ENCODE measurements around the gene FAM184B. TPM values are rescaled to one million over a fixed set of nuclear protein-coding genes. Genes with fewer than 3 reads are reported as not detected.

FAM184B gene
- total and polyA plus RNA-seq, 4 experiments from 2014 or later = not detected

DNA sequence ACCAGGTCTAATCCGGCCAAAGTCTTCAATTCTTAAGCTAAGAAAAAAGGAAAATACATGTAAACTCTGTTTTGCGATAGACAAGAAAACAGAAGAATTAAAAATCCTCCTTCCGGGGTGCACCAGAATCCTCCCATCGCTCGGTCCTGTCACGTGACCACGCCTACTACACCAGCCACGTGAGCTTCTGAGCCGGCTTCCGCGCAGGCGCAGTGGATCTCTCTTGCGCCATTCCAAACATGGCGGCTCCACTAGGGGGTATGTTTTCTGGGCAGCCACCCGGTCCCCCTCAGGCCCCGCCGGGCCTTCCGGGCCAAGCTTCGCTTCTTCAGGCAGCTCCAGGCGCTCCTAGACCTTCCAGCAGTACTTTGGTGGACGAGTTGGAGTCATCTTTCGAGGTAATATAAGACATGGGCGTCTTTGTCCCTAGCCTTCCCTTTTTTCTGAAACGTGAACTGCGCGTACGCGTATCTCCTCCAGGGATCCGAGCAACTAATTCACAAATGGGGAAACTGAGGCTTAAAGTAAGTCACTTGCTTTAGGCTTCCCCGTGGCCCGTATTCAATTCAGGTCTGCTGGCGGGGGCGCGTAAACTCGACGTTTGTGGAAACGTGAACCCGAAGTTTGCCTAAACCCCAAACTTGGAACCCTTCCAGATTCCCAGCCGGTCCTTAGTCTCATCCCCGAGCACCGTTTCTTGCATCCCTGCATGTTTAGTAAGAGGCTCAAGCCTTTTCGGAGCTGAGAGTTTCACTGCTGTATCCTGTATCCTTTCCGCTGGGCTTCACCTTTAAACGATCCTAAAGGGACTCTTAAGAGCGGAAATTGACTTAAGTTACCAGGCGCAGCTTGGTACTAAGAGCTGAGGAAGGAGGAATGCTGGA lies 166.8 kb downstream of the FAM184B start, which contains the start of gene MED28:
Gene MED28 (plus strand): TSS at position 226 of the 884 bp plus-strand sequence. CDS start 14 bp downstream, at position 240.
- Mint-ChIP-seq H3K4me1 (peaks cover 25 to 61% (median 44%) of the 10 kb centered on the region in 4 donors), H3K27me3 (no peaks in the 10 kb centered on the region), H3K9me3 (peaks cover 0 to 2% (median 0%) of the 10 kb centered on the region in 8 donors), H3K27ac (peak within 1 kb of the TSS; percentile 95 to 100 (median 96)), H3K36me3 (peaks cover 14 to 41% of the 10 kb centered on the region in 2 donors), H3K4me3 (peak within 1 kb of the TSS; percentile 95 to 100 (median 99))
- POLR2A ChIA-PET (ENCODE audit: partially characterized antibody) = interaction anchor here (0.7 to 3.1 kb wide), 18 partner anchors 9 to 278 kb away, joined by 3 to 45 read pairs (median 4); partner anchors contain the start of genes DCAF16, LAP3, NCAPG and QDPR
- CTCF ChIA-PET (ENCODE audit: partially characterized antibody) = interaction anchor here (0.9 to 1.9 kb wide), 9 partner anchors 18 to 202 kb away, joined by 3 to 13 read pairs (median 3); partner anchors contain the start of genes DCAF16 and LAP3
- Histone ChIP-seq H3K4me3 (ENCODE audit: low read length in 2 of 2) (peak within 1 kb of the TSS; percentile 82 to 100), H3K4me1 (ENCODE audit: insufficient read depth, low read length) (peaks cover 45% of the 10 kb centered on the region), H3K27ac (ENCODE audit: low read depth, low read length) (peak within 1 kb of the TSS; percentile 95), H3K27me3 (ENCODE audit: insufficient read depth, low read length) (no peaks in the 10 kb centered on the region), H3K9me3 (ENCODE audit: control insufficient read depth in 1 of 2, low read length in 2 of 2) (no peaks in the 10 kb centered on the region), H3K36me3 (ENCODE audit: insufficient read depth, low read length) (peaks cover 13% of the 10 kb centered on the region)
- intact Hi-C loops (cut with micrococcal nuclease) = loop anchor here (1.0 to 5.0 kb wide), 5 partner anchors 22 to 406 kb away; partner anchors contain the start of genes DCAF16, LAP3, LCORL and NCAPG
- peak; percentile 92 to 96 (median 94) for DNase-seq

DNA sequence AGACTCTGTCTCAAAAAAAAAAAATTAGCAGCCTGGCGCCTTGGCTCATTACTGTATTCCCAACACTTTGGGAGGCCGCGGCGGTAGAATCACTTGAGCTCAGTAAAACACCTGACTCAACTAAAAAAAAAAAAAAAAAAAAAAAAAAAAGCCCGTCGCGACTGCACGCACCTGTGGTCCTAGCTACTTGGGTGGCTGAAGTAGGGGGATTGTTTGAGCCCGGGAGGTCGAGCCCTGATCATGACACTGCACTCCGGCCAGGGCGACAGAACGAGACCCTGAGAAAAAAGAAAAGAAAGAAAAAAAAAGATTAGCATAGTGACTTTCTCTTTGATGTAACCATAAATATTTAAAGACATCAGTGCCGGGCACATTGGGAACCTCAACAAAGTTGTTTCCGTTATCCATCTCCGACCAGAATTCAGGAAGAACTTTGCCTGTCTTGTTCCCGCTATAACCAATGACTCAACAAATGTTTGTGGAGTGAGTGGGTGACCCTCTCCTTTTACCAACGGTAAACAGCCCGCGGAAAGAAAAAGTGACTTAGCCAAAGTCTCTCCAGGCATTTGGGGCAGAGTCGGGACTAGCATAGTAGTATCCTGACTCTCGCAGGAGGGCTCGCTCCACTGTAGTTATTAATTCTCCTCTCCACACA lies 167.5 kb downstream of the FAM184B start:
- no peaks in the 10 kb centered on the region for H3K27me3 Mint-ChIP-seq
- ChIA-PET POLR2A (ENCODE audit: partially characterized antibody) (interaction anchor here (0.7 to 3.1 kb wide), 16 partner anchors 10 to 277 kb away, joined by 3 to 45 read pairs (median 4); partner anchors contain the start of genes DCAF16, LAP3, NCAPG and QDPR), CTCF (ENCODE audit: partially characterized antibody) (interaction anchor here (0.9 to 1.9 kb wide), 10 partner anchors 14 to 203 kb away, joined by 3 to 13 read pairs (median 3); partner anchors contain the start of genes DCAF16 and LAP3)
- H3K4me3 Mint-ChIP-seq = peak overlapping the region; percentile 95 to 100 (median 99)
- Histone ChIP-seq H3K27me3 (ENCODE audit: insufficient read depth, low read length) (no peaks in the 10 kb centered on the region), H3K4me3 (ENCODE audit: low read length in 2 of 2) (peak overlapping the region; percentile 82 to 100), H3K36me3 (ENCODE audit: insufficient read depth, low read length) (peaks cover 6% of the 10 kb centered on the region), H3K27ac (ENCODE audit: low read depth, low read length) (peak overlapping the region; percentile 95), H3K4me1 (ENCODE audit: insufficient read depth, low read length) (peaks cover 37% of the 10 kb centered on the region), H3K9me3 (ENCODE audit: control insufficient read depth in 1 of 2, low read length in 2 of 2) (no peaks in the 10 kb centered on the region)
- peak in 1 of 5 donors; percentile 44 for DNase-seq
- H3K27ac Mint-ChIP-seq = peak overlapping the region; percentile 95 to 100 (median 96)
- peaks cover 9 to 35% of the 10 kb centered on the region in 2 donors for H3K36me3 Mint-ChIP-seq
- H3K9me3 Mint-ChIP-seq = peaks cover 0 to 2% (median 0%) of the 10 kb centered on the region in 8 donors
- peaks cover 19 to 54% (median 37%) of the 10 kb centered on the region in 4 donors for H3K4me1 Mint-ChIP-seq
- intact Hi-C loops (cut with micrococcal nuclease) = loop anchor here (1.0 to 5.0 kb wide), 5 partner anchors 23 to 407 kb away; partner anchors contain the start of genes DCAF16, LAP3, LCORL and NCAPG

DNA sequence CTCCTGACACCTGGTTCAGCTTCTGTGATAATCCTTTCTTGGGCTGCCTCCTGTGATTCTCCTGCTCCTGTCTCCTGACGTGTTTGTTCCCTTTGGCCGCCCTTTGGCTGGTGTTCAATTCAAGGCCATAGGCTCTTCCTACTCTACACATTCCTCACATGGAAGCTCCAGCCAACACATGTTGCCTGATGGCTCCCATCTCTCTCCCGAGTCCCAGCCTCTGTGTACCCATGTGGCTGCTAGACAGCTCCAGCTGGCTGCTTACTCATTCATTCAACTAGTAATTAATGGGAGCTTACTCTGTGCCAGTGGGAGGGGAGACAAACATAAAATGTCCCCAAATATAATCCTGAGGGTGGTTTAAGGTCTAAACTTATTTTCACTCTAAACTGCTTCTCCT lies 176.2 kb downstream of the FAM184B start:
- H3K36me3 Mint-ChIP-seq = peaks cover 23 to 52% of the 10 kb centered on the region in 2 donors
- peak overlapping the region in 1 of 7 donors; percentile 86 for H3K27ac Mint-ChIP-seq
- Histone ChIP-seq H3K36me3 (ENCODE audit: insufficient read depth, low read length) (peaks cover 38% of the 10 kb centered on the region), H3K9me3 (ENCODE audit: control insufficient read depth in 1 of 2, low read length in 2 of 2) (no peaks in the 10 kb centered on the region), H3K4me3 (ENCODE audit: low read length in 2 of 2) (no peak overlapping the region), H3K4me1 (ENCODE audit: insufficient read depth, low read length) (no peaks in the 10 kb centered on the region), H3K27me3 (ENCODE audit: insufficient read depth, low read length) (no peaks in the 10 kb centered on the region), H3K27ac (ENCODE audit: low read depth, low read length) (no peak overlapping the region)
- ChIA-PET POLR2A (ENCODE audit: partially characterized antibody) (interaction anchor here (1.6 kb wide), 1 partner anchor 10 kb away, joined by 4 read pairs; no protein-coding TSS in a partner anchor), CTCF (ENCODE audit: partially characterized antibody) (no interaction called here)
- H3K4me3 Mint-ChIP-seq = no peak overlapping the region
- intact Hi-C loops (cut with micrococcal nuclease) = no loop called here
- no peaks in the 10 kb centered on the region for H3K4me1 Mint-ChIP-seq
- H3K27me3 Mint-ChIP-seq = no peaks in the 10 kb centered on the region
- no peaks in the 10 kb centered on the region for H3K9me3 Mint-ChIP-seq
- DNase-seq = no peak

DNA sequence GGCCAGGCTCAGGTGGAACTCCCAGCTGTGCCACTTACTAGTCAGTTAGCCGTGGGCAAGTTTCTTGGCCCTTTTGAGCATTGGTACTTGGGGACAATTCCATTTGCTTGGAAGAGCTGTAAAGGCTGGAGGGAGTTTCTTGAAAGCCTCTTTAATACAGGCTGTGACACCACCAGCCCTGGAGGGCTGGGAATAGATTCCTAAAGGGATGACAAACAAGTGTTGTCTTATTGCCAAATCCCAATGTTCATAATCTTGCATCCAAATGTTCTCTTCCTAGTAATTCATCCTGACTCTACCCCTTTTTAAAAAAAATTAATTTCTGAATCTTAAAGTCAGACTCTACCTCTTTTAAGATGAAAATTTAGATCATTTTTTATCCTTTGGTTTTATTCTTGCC lies 181.6 kb downstream of the FAM184B start:
- H3K27ac ChIP-seq (ENCODE audit: low read depth, low read length) = no peak overlapping the region
- Mint-ChIP-seq H3K36me3 (peaks cover 36 to 61% of the 10 kb centered on the region in 2 donors), H3K27me3 (no peaks in the 10 kb centered on the region), H3K9me3 (no peaks in the 10 kb centered on the region), H3K4me1 (no peaks in the 10 kb centered on the region), H3K4me3 (no peak overlapping the region), H3K27ac (peak overlapping the region in 1 of 7 donors; percentile 10)
- ChIA-PET CTCF (ENCODE audit: partially characterized antibody) (interaction anchor here (1.2 kb wide), 1 partner anchor 13 kb away, joined by 3 read pairs; no protein-coding TSS in a partner anchor), POLR2A (ENCODE audit: partially characterized antibody) (no interaction called here)
- H3K4me3 ChIP-seq (ENCODE audit: low read length in 2 of 2) = no peak overlapping the region
- peaks cover 51% of the 10 kb centered on the region for H3K36me3 ChIP-seq (ENCODE audit: insufficient read depth, low read length)
- DNase-seq = no peak
- H3K27me3 ChIP-seq (ENCODE audit: insufficient read depth, low read length) = no peaks in the 10 kb centered on the region
- no peaks in the 10 kb centered on the region for H3K4me1 ChIP-seq (ENCODE audit: insufficient read depth, low read length)
- no peaks in the 10 kb centered on the region for H3K9me3 ChIP-seq (ENCODE audit: control insufficient read depth in 1 of 2, low read length in 2 of 2)
- intact Hi-C loops (cut with micrococcal nuclease) = no loop called here

DNA sequence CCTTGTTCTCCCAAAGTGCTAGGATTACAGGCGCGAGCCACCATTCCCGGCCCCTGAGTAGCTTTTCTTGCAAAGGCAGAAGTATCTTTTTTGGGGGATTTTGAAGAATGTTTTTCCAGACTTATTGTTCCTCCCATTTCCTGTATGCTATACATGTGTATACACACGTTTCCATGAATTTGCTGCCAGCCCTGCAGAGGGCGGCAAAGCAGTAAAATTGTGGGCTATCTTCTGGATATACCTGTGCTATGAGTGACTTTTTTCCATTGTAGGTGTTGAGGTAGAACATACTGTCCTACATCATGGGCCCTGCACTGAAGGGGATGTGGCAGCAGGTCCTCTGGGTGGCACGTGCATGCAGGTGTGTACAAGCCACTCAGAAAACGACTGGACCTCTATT lies 183.9 kb downstream of the FAM184B start:
- peaks cover 45 to 70% of the 10 kb centered on the region in 2 donors for H3K36me3 Mint-ChIP-seq
- intact Hi-C loops (cut with micrococcal nuclease) = no loop called here
- no peak overlapping the region for H3K27ac Mint-ChIP-seq

DNA sequence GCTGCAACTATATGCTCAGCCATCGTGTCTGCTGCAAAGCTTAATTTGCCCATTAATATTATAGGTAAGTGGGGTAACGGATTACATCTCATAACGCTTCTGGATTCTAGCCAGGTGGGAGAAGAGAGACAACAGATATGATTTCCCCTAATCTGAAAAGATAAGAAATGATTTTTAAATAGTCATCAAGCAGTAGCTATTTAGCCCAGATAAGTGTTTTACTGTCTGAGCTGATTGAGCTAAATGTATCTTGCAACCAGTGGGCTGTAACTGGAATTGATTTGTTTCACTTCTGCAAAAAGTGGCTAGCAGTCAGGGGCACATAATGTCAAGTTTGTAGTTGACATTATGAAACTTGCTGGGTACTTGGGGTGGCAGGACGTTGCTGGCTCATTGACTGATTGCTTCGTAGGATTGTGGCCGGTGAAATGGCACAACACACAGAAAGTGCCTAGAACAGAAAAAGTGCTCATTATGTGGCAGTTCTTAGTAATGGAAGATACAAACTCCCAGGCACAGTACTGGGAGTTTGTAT lies 185.9 kb downstream of the FAM184B start:
- H3K9me3 ChIP-seq (ENCODE audit: control insufficient read depth in 1 of 2, low read length in 2 of 2) = no peaks in the 10 kb centered on the region
- no peaks in the 10 kb centered on the region for H3K4me1 ChIP-seq (ENCODE audit: insufficient read depth, low read length)
- no peaks in the 10 kb centered on the region for H3K27me3 ChIP-seq (ENCODE audit: insufficient read depth, low read length)
- Mint-ChIP-seq H3K36me3 (peaks cover 55 to 68% of the 10 kb centered on the region in 2 donors), H3K9me3 (no peaks in the 10 kb centered on the region), H3K27ac (peak overlapping the region in 1 of 7 donors; percentile 27), H3K4me1 (peaks cover 0 to 9% (median 7%) of the 10 kb centered on the region in 4 donors), H3K4me3 (no peak overlapping the region), H3K27me3 (no peaks in the 10 kb centered on the region)
- CTCF ChIA-PET (ENCODE audit: partially characterized antibody) = interaction anchor here (1.3 kb wide), 2 partner anchors 9 to 18 kb away, joined by 3 read pairs; no protein-coding TSS in a partner anchor
- H3K27ac ChIP-seq (ENCODE audit: low read depth, low read length) = no peak overlapping the region
- POLR2A ChIA-PET (ENCODE audit: partially characterized antibody) = no interaction called here
- peaks cover 36% of the 10 kb centered on the region for H3K36me3 ChIP-seq (ENCODE audit: insufficient read depth, low read length)
- no peak overlapping the region for H3K4me3 ChIP-seq (ENCODE audit: low read length in 2 of 2)
- no peak for DNase-seq
- intact Hi-C loops (cut with micrococcal nuclease) = no loop called here

More for the DNA sequence above, 183.9 kb downstream of the FAM184B start:
- Histone ChIP-seq H3K27ac (ENCODE audit: low read depth, low read length) (no peak overlapping the region), H3K4me3 (ENCODE audit: low read length in 2 of 2) (no peak overlapping the region), H3K27me3 (ENCODE audit: insufficient read depth, low read length) (no peaks in the 10 kb centered on the region), H3K9me3 (ENCODE audit: control insufficient read depth in 1 of 2, low read length in 2 of 2) (no peaks in the 10 kb centered on the region), H3K4me1 (ENCODE audit: insufficient read depth, low read length) (no peaks in the 10 kb centered on the region), H3K36me3 (ENCODE audit: insufficient read depth, low read length) (peaks cover 46% of the 10 kb centered on the region)
- Mint-ChIP-seq H3K9me3 (no peaks in the 10 kb centered on the region), H3K4me3 (no peak overlapping the region), H3K4me1 (peaks cover 0 to 2% (median under 1%) of the 10 kb centered on the region in 4 donors), H3K27me3 (no peaks in the 10 kb centered on the region)
- DNase-seq = no peak
- CTCF ChIA-PET (ENCODE audit: partially characterized antibody) = interaction anchor here (1.2 kb wide), 1 partner anchor 48 kb away, joined by 8 read pairs; no protein-coding TSS in a partner anchor
- POLR2A ChIA-PET (ENCODE audit: partially characterized antibody) = no interaction called here
